ENCODE measurements around the gene IGFN1.

The IGFN1 gene

DNA sequence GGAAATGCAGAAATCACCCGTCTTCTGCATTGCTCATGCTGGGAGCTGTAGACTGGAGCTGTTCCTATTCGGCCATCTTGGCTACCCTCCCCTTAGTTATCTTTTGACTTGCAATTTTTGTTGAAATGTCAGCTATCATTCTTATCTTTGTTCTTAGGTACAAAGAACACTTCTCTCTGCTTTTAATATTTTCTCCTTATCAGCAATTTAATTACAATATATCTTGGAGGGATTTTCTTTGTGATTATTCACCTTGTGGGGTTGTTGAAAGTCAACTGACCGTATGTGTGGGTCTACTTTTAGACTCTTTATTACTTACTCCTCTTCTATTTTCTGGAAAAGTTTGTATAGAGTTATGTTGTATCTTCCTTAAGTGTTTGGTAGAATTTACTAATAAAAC is 49.5 kb downstream of the IGFN1 start:
- Histone ChIP-seq H3K4me1 (ENCODE audit: control insufficient read depth, low read length) (0 out of 2 replicates have a peak, but pooled peaks cover 4% of the 10 kb centered on the region), H3K4me3 (ENCODE audit: low read length) (no peak overlapping the region), H3K27me3 (ENCODE audit: control insufficient read depth, low read length) (peaks cover 10% of the 10 kb centered on the region), H3K4me2 (ENCODE audit: low read length) (no peak overlapping the region), H3K9me2 (replicated peaks; ENCODE audit: control insufficient read depth, low read length) (no peaks in the 10 kb centered on the region), H3K9me3 (ENCODE audit: control insufficient read depth, insufficient read depth, low read length) (no peaks in the 10 kb centered on the region), H3K79me2 (ENCODE audit: control insufficient read depth, low read length) (no peaks in the 10 kb centered on the region), H3F3A (ENCODE audit: control insufficient read depth, insufficient read depth) (no peaks in the 10 kb centered on the region), H3K27ac (ENCODE audit: low read depth, low read length) (no peak overlapping the region), H4K20me1 (ENCODE audit: control insufficient read depth, insufficient read depth, low read depth, low read length) (no peaks in the 10 kb centered on the region), H3K36me3 (ENCODE audit: control insufficient read depth, low read length) (no peaks in the 10 kb centered on the region)
- TF ChIP-seq, protein P1, sequence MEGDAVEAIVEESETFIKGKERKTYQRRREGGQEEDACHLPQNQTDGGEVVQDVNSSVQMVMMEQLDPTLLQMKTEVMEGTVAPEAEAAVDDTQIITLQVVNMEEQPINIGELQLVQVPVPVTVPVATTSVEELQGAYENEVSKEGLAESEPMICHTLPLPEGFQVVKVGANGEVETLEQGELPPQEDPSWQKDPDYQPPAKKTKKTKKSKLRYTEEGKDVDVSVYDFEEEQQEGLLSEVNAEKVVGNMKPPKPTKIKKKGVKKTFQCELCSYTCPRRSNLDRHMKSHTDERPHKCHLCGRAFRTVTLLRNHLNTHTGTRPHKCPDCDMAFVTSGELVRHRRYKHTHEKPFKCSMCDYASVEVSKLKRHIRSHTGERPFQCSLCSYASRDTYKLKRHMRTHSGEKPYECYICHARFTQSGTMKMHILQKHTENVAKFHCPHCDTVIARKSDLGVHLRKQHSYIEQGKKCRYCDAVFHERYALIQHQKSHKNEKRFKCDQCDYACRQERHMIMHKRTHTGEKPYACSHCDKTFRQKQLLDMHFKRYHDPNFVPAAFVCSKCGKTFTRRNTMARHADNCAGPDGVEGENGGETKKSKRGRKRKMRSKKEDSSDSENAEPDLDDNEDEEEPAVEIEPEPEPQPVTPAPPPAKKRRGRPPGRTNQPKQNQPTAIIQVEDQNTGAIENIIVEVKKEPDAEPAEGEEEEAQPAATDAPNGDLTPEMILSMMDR (IDR thresholded peaks at IDR 0.05; ENCODE audit: low read depth, low read length, poor library complexity, severe bottlenecking), result no peak
- TF ChIP-seq EZH2phosphoT487 (IDR thresholded peaks at IDR 0.05; ENCODE audit: borderline replicate concordance, low read length), result no peak

DNA sequence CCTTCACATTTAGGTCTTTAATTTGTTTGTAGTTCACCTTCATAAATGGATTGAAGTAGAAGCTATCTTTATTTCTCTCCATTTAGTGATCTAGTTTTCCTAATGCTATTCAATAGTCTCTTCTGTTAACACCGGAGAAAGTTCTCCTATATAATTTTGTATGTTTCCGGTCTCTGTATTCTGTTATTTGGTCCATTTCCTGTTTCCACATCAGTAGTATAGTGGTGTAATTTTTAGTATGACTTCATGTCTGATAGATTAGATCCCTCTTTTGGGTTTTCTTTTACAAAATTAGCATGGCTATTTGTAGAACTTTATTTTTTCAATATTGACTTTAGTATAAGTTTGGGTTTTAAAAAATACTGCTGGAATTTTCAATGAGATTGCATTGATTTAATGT is 51.1 kb downstream of the IGFN1 start:
- H3K27ac ChIP-seq (ENCODE audit: low read depth, low read length), result no peak overlapping the region
- H3K4me1 ChIP-seq (ENCODE audit: control insufficient read depth, low read length), result 0 out of 2 replicates have a peak, but pooled peaks cover 4% of the 10 kb centered on the region
- no peak overlapping the region for H3K4me2 ChIP-seq (ENCODE audit: low read length)

DNA sequence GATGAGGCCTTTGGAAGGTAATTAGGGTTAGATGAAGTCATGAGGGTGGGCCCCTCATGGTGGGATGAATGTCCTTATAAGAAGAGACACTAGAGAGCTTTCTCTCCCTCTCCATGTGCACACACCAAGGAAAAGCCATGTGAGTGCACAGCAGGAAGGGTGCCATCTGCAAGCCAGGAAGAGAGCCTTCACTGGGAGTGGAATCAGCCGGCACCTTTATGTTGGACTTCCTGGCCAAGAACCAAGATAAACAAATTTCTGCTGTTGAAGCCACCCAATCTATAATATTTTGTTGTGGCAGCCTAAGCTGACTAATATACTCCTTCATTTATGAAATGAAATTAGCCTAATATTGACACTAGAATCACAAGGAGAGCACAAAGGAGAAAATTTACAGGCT is 54.5 kb downstream of the IGFN1 start:
- H3K79me2 ChIP-seq (ENCODE audit: control insufficient read depth, low read length), result no peaks in the 10 kb centered on the region
- no peaks in the 10 kb centered on the region for H4K20me1 ChIP-seq (ENCODE audit: control insufficient read depth, insufficient read depth, low read depth, low read length)
- no peaks in the 10 kb centered on the region for H3K9me2 ChIP-seq (replicated peaks; ENCODE audit: control insufficient read depth, low read length)
- no peaks in the 10 kb centered on the region for H3K36me3 ChIP-seq (ENCODE audit: control insufficient read depth, low read length)
- H3K4me2 ChIP-seq (ENCODE audit: low read length), result no peak overlapping the region
- no peak overlapping the region for H3K27ac ChIP-seq (ENCODE audit: low read depth, low read length)
- H3K4me3 ChIP-seq (ENCODE audit: low read length), result no peak overlapping the region
- TF ChIP-seq, protein P1 (IDR thresholded peaks at IDR 0.05; ENCODE audit: low read depth, low read length, poor library complexity, severe bottlenecking), result no peak
- no peak for TF ChIP-seq EZH2phosphoT487 (IDR thresholded peaks at IDR 0.05; ENCODE audit: borderline replicate concordance, low read length)
- peaks cover 13% of the 10 kb centered on the region for H3K27me3 ChIP-seq (ENCODE audit: control insufficient read depth, low read length)
- no peaks in the 10 kb centered on the region for H3K9me3 ChIP-seq (ENCODE audit: control insufficient read depth, insufficient read depth, low read length)
- no peaks in the 10 kb centered on the region for H3F3A ChIP-seq (ENCODE audit: control insufficient read depth, insufficient read depth)
- 0 out of 2 replicates have a peak, but pooled peaks cover 4% of the 10 kb centered on the region for H3K4me1 ChIP-seq (ENCODE audit: control insufficient read depth, low read length)

More for the DNA sequence above, 51.1 kb downstream of the IGFN1 start:
- TF ChIP-seq, protein P1 (IDR thresholded peaks at IDR 0.05; ENCODE audit: low read depth, low read length, poor library complexity, severe bottlenecking), result no peak
- TF ChIP-seq EZH2phosphoT487 (IDR thresholded peaks at IDR 0.05; ENCODE audit: borderline replicate concordance, low read length), result no peak
- Histone ChIP-seq H3K27me3 (ENCODE audit: control insufficient read depth, low read length) (peaks cover 12% of the 10 kb centered on the region), H4K20me1 (ENCODE audit: control insufficient read depth, insufficient read depth, low read depth, low read length) (no peaks in the 10 kb centered on the region), H3K4me3 (ENCODE audit: low read length) (no peak overlapping the region), H3F3A (ENCODE audit: control insufficient read depth, insufficient read depth) (no peaks in the 10 kb centered on the region), H3K9me2 (replicated peaks; ENCODE audit: control insufficient read depth, low read length) (no peaks in the 10 kb centered on the region), H3K9me3 (ENCODE audit: control insufficient read depth, insufficient read depth, low read length) (no peaks in the 10 kb centered on the region), H3K36me3 (ENCODE audit: control insufficient read depth, low read length) (no peaks in the 10 kb centered on the region), H3K79me2 (ENCODE audit: control insufficient read depth, low read length) (no peaks in the 10 kb centered on the region)
